SJSA1 (cell line): ENCODE data around the gene PAPOLA. TPM values are rescaled to one million over a fixed set of nuclear protein-coding genes. Genes with fewer than 3 reads are reported as not detected.
A peak's percentile ranks its signal among the peaks of the same experiment; 100 is the strongest.
"Not testable (repeated sequence)": the region's sequence is repeated elsewhere in the genome, so short reads cannot be mapped to it uniquely, and the experiment has no call there.

Source experiments
- DNase-seq, 2 experiments: peaks; one replicate each; pipeline ENCODE4 v3.0.0-alpha.2; 2015 to 2020; ENCODE audit warnings: low spot score in 2 of 2, low read depth in 1 of 2
- H3K27ac ChIP-seq: fragments of 250-450 bp; sonication (Bioruptor Pico); 2 replicates; pipeline ENCODE4 v1.5.1; 2020; ENCODE audit warnings: mild to moderate bottlenecking, moderate library complexity
- H3K27me3 ChIP-seq: fragments of 250-450 bp; sonication (Bioruptor Pico); replicated peaks from 2 replicates; pipeline ENCODE4 v1.5.1; 2020; ENCODE audit warnings: mild to moderate bottlenecking, moderate library complexity
- H3K36me3 ChIP-seq: fragments of 250-450 bp; sonication (Bioruptor Pico); 2 replicates; pipeline ENCODE4 v1.5.1; 2020; ENCODE audit warnings: mild to moderate bottlenecking
- H3K4me1 ChIP-seq: fragments of 250-450 bp; sonication (Bioruptor Pico); replicated peaks from 2 replicates; pipeline ENCODE4 v1.6.1; 2021; ENCODE audit warnings: mild to moderate bottlenecking
- H3K4me3 ChIP-seq: fragments of 250-450 bp; sonication (Bioruptor Pico); 2 replicates; pipeline ENCODE4 v1.5.1; 2020; ENCODE audit warnings: mild to moderate bottlenecking
- H3K9me3 ChIP-seq: fragments of 250-450 bp; sonication (Bioruptor Pico); replicated peaks from 2 replicates; pipeline ENCODE4 v1.5.1; 2020; ENCODE audit warnings: mild to moderate bottlenecking
- total RNA-seq: library from RNA; depleted of rRNA; stranded (reverse); fragments of >200 nt; shearing (Covaris generic); gene quantifications from 2 replicates; pipeline ENCODE4 v1.2.3, GENCODE V29; 2014

PAPOLA gene
- total RNA-seq, 1 experiment from 2014 or later, result 86.2 TPM

DNA sequence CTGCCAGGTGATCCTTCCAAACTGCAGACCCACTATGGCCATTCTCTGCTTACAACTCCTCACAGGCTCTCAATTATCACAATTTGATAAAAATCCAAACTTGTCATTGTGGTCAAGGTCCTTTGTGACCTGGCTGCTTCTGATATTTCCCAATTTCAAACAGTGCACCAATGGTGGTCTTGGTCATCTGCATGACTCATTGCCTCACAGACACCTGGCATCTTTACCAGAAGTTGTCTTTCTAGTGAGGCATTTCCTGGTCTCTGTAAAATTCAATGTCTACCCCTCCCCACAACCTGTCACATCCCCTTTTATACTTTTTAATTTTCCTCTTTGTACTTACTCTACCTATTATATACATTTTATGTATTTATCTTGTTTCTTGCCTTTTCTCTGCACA is 17.8 kb upstream of the PAPOLA start:
- Histone ChIP-seq H3K27me3 (peaks cover 7% of the 10 kb centered on the region; the same call in 1 of the 2 replicates), H3K4me1 (no peaks in the 10 kb centered on the region), H3K36me3 (no peaks in the 10 kb centered on the region), H3K9me3 (no peaks in the 10 kb centered on the region), H3K27ac (no peak overlapping the region), H3K4me3 (no peak overlapping the region)
- no peak for DNase-seq

DNA sequence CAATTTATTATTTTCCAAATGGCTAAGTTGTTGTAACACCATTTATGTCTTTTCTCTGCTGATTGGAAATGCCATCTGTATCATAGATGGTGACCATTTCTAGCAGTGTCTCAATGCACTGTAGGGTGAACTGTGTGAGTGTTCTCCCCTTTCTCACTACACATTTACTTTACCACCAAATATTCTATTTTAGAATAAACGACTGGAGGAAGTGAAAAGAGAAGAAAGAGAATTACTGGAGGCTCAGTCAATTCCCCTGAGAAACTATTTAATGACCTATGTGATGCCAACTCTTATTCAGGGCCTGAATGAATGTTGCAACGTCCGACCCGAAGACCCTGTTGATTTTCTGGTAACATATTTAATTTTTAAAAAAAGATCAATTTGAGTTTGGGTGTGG is 15.5 kb upstream of the PAPOLA start:
- Histone ChIP-seq H3K27ac (no peak overlapping the region), H3K36me3 (no peaks in the 10 kb centered on the region), H3K4me3 (no peak overlapping the region), H3K9me3 (no peaks in the 10 kb centered on the region), H3K27me3 (peaks cover 10% of the 10 kb centered on the region; the same call in 1 of the 2 replicates), H3K4me1 (no peaks in the 10 kb centered on the region)
- DNase-seq, result no peak

DNA sequence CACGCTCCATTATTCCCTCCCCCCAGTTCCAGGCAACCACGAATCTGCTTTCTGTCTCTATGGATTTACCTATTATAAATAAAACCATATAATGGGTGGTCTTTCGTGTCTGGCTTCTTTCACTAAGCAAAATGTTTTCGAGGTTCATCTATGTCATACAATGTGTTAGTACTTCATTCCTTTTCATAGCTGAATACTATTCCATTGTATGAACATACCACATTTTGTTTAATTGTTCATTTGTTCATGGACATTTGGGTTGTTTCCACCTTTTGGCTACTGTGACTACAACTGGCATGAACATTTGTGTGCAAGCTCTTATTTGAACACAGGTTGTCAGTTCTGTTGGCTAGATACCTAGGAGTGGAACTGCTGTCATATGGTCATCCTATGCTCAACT is 12.9 kb upstream of the PAPOLA start:
- Histone ChIP-seq H3K27me3 (peaks cover 10% of the 10 kb centered on the region; the same call in 1 of the 2 replicates), H3K27ac (no peak overlapping the region), H3K4me1 (no peaks in the 10 kb centered on the region), H3K4me3 (no peak overlapping the region), H3K36me3 (no peaks in the 10 kb centered on the region), H3K9me3 (no peaks in the 10 kb centered on the region)
- DNase-seq, result no peak

DNA sequence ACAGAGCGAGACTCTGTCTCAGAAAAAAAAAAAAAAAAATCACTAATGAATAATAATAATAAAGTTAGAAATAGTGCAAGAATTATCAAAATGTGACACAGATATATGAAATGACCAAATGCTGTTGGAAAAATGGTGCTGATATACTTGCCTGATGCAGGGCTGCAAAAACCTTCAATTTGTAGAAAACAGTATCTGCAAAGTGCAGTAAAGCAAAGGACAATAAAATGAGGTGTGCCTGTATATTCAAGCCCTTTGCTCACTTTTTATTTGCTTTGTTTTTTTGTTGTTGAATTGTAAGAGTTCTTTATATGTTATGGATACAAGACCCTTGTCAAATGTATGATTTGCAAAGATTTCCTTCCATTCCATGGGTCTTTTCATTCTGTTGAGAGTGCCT is 9.0 kb upstream of the PAPOLA start:
- Histone ChIP-seq H3K4me1 (no peaks in the 10 kb centered on the region), H3K36me3 (no peaks in the 10 kb centered on the region), H3K27me3 (peaks cover 7% of the 10 kb centered on the region; the same call in 1 of the 2 replicates), H3K9me3 (no peaks in the 10 kb centered on the region), H3K4me3 (no peak overlapping the region), H3K27ac (no peak overlapping the region)
- no peak for DNase-seq

DNA sequence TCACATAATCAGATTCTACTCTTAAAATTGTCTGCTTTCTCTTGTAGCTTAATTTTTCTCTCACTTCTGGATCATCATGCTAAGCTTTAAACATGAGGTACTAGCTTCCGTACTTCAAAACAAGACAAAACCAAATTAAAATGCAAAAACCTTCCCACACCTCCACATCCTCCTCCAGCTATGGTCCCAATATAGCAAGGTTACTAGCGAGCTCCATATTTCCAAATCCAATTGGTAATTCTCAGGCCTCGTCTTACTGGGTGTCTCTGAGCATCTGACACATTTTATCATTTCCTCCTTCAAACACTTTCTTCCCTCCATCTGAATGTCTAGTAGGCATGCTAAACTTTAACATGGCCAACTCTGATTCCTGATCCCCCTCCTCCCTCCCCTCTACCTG is 7.9 kb upstream of the PAPOLA start:
- no peak for DNase-seq
- Histone ChIP-seq H3K27ac (no peak overlapping the region), H3K4me3 (no peak overlapping the region), H3K4me1 (no peaks in the 10 kb centered on the region), H3K36me3 (no peaks in the 10 kb centered on the region), H3K9me3 (no peaks in the 10 kb centered on the region), H3K27me3 (peaks cover 3% of the 10 kb centered on the region; the same call in 1 of the 2 replicates)

DNA sequence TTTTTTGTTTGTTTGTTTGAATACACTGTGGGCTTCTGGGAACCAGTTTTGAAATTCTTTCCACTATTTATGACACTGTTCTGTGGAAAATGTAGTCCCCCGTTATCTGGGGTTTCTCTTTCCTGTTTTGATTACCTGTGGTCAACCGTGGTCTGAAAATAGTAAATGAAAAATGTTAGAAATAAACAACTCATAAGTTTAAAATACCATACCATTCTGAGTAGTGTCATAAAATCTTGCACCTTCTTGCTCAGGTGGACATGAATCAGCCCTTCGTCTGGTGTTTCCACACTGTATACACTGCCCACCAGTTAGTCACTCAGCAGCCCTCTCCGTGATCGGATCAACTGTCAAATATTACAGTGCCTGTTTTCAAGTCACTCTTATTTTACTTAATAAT is 5.1 kb upstream of the PAPOLA start:
- Histone ChIP-seq H3K9me3 (no peaks in the 10 kb centered on the region), H3K27me3 (no peaks in the 10 kb centered on the region), H3K27ac (no peak overlapping the region), H3K4me1 (no peaks in the 10 kb centered on the region), H3K4me3 (no peak overlapping the region), H3K36me3 (peaks cover 2% of the 10 kb centered on the region)
- DNase-seq, result no peak

DNA sequence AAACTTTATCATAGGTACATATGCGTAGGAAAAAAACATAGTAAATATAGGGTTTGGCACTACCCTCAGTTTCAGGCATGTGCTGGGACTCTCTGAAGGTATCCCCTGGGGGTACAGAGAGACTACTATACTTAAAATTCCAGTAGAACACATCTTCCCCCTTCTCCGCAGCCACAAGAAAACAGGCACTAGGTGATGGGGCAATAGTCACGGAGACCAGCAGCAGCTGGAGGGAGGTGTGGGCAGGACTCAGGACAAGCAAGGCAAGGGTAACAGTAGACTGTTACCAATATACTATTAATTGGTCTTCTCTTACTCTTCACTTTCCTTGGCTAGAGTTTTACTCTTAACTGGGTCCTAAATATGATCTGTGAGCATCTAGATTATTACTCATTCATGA is 4.6 kb upstream of the PAPOLA start:
- H3K4me3 ChIP-seq, result no peak overlapping the region
- H3K4me1 ChIP-seq, result no peaks in the 10 kb centered on the region
- H3K27me3 ChIP-seq, result no peaks in the 10 kb centered on the region
- H3K36me3 ChIP-seq, result peaks cover 7% of the 10 kb centered on the region
- H3K9me3 ChIP-seq, result no peaks in the 10 kb centered on the region
- no peak overlapping the region for H3K27ac ChIP-seq
- DNase-seq, result no peak

DNA sequence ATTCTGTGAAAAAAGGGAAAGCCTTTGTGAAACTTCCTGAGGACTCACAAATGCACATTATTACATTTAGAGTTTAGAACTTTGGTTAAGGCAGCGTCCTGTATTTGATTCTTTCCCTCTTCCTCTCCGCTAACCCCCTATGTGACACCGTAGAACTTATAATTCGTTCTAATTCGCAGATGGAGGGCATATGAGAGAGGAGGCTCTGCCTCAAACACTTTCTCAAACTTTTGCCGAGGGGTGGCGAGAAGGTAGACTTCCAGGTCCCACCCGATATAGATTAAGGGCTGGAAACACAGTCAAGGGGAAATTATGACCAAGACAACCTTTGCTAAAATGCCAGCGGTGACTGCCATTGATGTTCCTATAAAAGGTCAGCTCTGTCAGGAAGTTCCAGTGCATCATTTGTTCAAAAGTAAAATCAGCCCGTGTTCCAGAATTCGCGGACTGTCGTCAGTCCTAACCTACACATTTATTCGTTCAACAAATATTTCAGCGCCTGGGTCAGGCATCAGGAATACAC is 904 bp upstream of the PAPOLA start:
- peak overlapping the region; percentile 80 for H3K4me3 ChIP-seq
- no peak overlapping the region for H3K27ac ChIP-seq
- H3K27me3 ChIP-seq, result no peaks in the 10 kb centered on the region
- no peaks in the 10 kb centered on the region for H3K9me3 ChIP-seq
- H3K36me3 ChIP-seq, result peaks cover 31% of the 10 kb centered on the region
- DNase-seq, result no peak
- H3K4me1 ChIP-seq, result peaks cover 14% of the 10 kb centered on the region

DNA sequence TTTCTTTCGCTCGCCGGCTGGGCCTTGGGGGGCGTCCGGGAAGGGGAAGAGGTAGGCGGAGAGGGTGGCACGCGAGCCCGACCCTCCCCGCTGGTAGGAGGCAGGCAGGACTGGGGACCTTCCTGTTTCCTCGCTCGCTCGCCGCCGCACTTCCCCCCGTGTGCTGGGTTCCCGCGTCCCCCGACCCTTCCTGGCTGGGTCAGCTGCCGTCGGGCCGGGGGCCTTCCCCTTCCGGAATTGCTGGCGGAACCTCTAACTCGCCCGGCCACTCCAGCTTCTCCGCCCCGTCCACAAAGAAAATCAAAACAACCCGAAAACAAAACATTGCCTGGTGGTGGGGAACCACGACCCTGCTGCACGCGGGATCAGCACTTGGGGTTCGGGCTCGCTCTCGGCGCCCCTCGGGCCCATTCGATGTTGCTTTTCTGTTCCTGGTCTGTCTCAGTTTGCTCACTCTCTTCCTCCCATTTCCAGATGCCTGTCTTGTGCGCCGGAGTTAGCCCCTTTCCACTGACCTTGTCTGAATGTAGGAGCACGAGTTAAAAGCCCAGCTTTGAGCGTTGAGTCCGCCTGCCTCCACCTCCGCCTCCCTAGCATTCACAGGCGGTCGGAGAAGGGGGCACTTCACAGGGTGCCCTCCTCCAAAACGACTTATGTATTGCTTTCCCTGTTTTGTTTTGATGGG is 581 bp downstream of the PAPOLA start:
- Histone ChIP-seq H3K9me3 (no peaks in the 10 kb centered on the region), H3K4me1 (peaks cover 14% of the 10 kb centered on the region), H3K27me3 (no peaks in the 10 kb centered on the region), H3K27ac (peak overlapping the region; percentile 94), H3K36me3 (peaks cover 32% of the 10 kb centered on the region), H3K4me3 (peak overlapping the region; percentile 80)
- peak in 1 of 2 experiments; percentile 49 for DNase-seq

DNA sequence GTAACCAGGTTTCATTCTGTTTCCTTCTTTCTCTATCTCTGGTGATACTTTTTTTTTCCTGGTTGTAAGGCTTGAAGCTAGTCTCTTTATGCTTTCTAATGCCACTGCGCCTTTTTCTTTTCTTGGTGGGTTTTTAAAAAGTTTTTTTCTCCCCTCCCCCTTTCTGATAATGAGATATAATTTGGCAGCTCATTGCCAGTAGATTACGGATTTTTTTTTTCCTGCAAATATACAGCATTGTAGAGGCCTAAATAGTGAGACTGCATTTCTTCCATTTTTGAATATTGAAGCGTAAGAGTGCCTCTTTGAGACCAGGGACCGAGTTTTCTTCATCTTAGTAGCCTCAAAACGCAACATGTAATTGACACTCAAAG is 1.1 kb downstream of the PAPOLA start:
- Histone ChIP-seq H3K4me3 (peak overlapping the region; percentile 80), H3K36me3 (peaks cover 32% of the 10 kb centered on the region), H3K27ac (peak overlapping the region; percentile 94; the same call in 1 of the 2 replicates), H3K4me1 (peaks cover 14% of the 10 kb centered on the region), H3K9me3 (no peaks in the 10 kb centered on the region), H3K27me3 (no peaks in the 10 kb centered on the region)
- no peak for DNase-seq

DNA sequence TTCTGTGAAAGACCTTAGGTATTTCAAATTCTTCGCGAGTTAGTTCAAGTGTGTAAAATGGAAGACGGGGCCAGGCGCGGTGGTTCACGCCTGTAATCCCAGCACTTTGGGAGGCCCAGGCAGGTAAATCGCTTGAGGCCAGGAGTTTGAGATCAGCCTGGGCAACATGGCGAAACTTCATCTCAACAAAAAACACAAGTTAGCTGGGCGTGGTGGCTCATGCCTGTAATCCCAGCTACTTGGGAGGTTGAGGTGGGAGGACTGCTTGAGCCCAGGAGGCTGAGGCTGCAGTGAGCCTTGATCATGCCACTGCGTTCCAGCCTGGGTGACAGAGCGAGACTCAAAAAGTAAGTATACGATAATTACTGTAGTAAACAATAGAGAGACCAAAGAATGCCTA is 2.2 kb downstream of the PAPOLA start:
- not testable (repeated sequence) for H3K27ac ChIP-seq, DNase-seq, H3K9me3 ChIP-seq, H3K4me3 ChIP-seq, H3K27me3 ChIP-seq
- Histone ChIP-seq H3K36me3 (peaks cover 32% of the 10 kb centered on the region), H3K4me1 (peaks cover 18% of the 10 kb centered on the region)

DNA sequence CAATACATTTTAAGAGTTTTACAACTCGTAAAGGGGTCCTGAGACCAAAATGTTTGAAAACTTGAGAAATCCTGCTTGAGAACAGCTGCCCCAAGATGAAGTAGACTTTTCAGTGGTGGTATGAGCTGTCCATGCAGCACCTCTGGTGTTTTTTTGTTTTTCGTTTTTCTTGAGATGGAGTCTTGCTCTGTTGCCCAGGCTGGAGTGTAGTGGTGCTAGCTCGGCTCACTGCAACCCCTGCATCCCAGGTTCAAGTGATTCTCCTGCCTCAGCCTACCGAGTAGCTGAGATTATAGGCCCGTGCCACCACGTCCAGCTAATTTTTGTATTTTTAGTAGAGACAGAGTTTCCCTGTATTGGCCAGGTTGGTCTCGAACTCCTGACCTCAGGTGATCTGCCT is 5.5 kb downstream of the PAPOLA start:
- Histone ChIP-seq H3K4me3 (no peak overlapping the region), H3K4me1 (peaks cover 18% of the 10 kb centered on the region), H3K27me3 (no peaks in the 10 kb centered on the region), H3K36me3 (peaks cover 24% of the 10 kb centered on the region), H3K9me3 (no peaks in the 10 kb centered on the region), H3K27ac (no peak overlapping the region)
- DNase-seq, result no peak

DNA sequence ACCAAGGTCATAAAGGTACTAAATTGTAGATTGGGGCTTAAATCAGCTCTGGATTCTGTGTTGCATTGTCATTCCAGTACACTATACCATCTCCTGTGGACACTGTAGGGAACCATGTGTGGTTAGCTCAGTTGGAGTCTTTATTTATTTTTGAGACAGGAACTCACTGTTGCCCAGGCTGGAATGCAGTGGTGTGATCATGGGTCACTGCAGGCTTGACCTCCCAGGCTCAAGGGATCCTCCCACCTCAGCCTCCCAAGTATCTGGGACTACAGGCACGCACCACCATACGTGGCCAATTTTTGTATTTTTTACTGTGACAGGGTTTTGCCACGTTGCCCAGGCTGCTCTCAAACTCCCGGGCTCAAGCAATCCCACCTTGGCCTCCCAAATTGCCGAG is 6.7 kb downstream of the PAPOLA start:
- no peaks in the 10 kb centered on the region for H3K27me3 ChIP-seq
- no peak overlapping the region for H3K27ac ChIP-seq
- peaks cover 18% of the 10 kb centered on the region for H3K36me3 ChIP-seq
- DNase-seq, result no peak
- H3K4me3 ChIP-seq, result no peak overlapping the region
- peaks cover 11% of the 10 kb centered on the region; the same call in 1 of the 2 replicates for H3K4me1 ChIP-seq
- H3K9me3 ChIP-seq, result no peaks in the 10 kb centered on the region

DNA sequence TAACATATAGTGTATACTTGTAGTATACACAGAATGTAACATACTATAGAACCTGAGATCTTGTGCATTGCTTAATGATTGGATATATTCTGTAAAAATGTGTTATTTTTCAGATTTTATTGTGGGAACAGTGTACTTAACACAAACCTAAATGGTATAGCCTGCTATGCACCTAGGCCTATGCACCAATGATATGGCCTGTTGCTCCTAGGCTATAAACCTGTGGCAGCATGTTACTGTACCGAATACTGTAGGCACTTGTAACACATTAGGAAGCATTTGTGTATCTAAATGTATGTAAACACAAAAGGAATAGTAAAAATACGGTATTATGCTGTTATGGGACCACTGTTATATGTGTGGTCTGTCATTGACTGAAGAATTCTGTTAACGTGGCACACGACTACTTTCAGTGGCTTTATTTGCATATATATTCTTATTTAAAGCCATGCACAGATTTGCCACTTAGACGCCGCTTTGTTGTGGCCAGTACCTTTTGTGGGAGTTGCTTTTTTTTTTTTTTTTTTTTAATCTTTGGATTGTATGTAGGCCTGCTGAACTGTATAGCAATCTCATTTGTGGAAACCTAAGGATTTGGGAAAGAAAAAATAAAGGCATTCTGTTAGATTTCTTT is 7.4 kb downstream of the PAPOLA start:
- DNase-seq, result no peak
- no peak overlapping the region for H3K27ac ChIP-seq
- H3K27me3 ChIP-seq, result no peaks in the 10 kb centered on the region
- H3K4me3 ChIP-seq, result no peak overlapping the region
- H3K36me3 ChIP-seq, result peaks cover 11% of the 10 kb centered on the region
- H3K9me3 ChIP-seq, result no peaks in the 10 kb centered on the region
- H3K4me1 ChIP-seq, result 0 out of 2 replicates have a peak, but pooled peaks cover 5% of the 10 kb centered on the region
